H1 (cell line): ENCODE results near the gene ECEL1. TPM values are rescaled to one million over a fixed set of nuclear protein-coding genes. Genes with fewer than 3 reads are reported as not detected.

Experiments
- CTCF ChIA-PET: fragments of 300-600 bp; sonication (Branson Sonifier 250); formaldehyde crosslinking; loops from one replicate; lab custom pipeline; 2021; ENCODE audit not compliant: partially characterized antibody; lab: Charles Lee
- POLR2A ChIA-PET: fragments of 300-600 bp; sonication (Branson Sonifier 250); formaldehyde crosslinking; loops from one replicate; lab custom pipeline; 2021; ENCODE audit warnings: inconsistent platforms; ENCODE audit not compliant: partially characterized antibody; lab: Charles Lee
- DNase-seq, 2 experiments: peaks; one replicate each; pipeline versions ENCODE4 v3.0.0 to v3.0.0-alpha.2; 2010 to 2022; ENCODE audit warnings: low spot score in 2 of 2, low read depth in 1 of 2, mixed read lengths in 1 of 2
- FAIRE-seq: peaks from 2 replicates; lab custom pipeline; 2011; peaks lifted over from hg19 to GRCh38; lab: Jason Lieb, UNC
- H2AFZ ChIP-seq: 2 replicates; pipeline ENCODE4 v1.8.1; 2012; ENCODE audit warnings: low read length, inconsistent platforms
- H2AK5ac ChIP-seq: 2 replicates; pipeline ENCODE4 v1.6.1; 2013; ENCODE audit warnings: low read depth, low read length
- H2BK120ac ChIP-seq: replicated peaks from 2 replicates; pipeline ENCODE3; 2013; ENCODE audit warnings: low read depth, low read length, inconsistent platforms
- H2BK12ac ChIP-seq: 2 replicates; pipeline ENCODE4 v1.6.1; 2013; ENCODE audit warnings: low read depth, low read length
- H2BK15ac ChIP-seq: 2 replicates; pipeline ENCODE4 v1.6.1; 2013; ENCODE audit warnings: low read length
- H2BK20ac ChIP-seq: 2 replicates; pipeline ENCODE4 v1.6.1; 2013; ENCODE audit warnings: low read length
- H2BK5ac ChIP-seq: 2 replicates; pipeline ENCODE4 v1.6.1; 2013; ENCODE audit warnings: low read depth, low read length
- H3K14ac ChIP-seq: 2 replicates; pipeline ENCODE4 v1.6.1; 2013; ENCODE audit warnings: inconsistent platforms; ENCODE audit not compliant: insufficient read length
- H3K18ac ChIP-seq: 2 replicates; pipeline ENCODE4 v1.6.1; 2013; ENCODE audit warnings: low read length; ENCODE audit errors: extremely low read depth
- H3K23ac ChIP-seq: 2 replicates; pipeline ENCODE4 v1.6.1; 2013; ENCODE audit warnings: inconsistent platforms; ENCODE audit not compliant: insufficient read length
- H3K23me2 ChIP-seq: 2 replicates; pipeline ENCODE4 v1.6.1; 2013; ENCODE audit warnings: low read depth, low read length
- H3K27ac ChIP-seq: 2 replicates; pipeline ENCODE4 v1.6.1; 2011; ENCODE audit warnings: low read depth, low read length, inconsistent platforms
- H3K27me3 ChIP-seq, 4 experiments: replicated peaks in 1 of 4; 1 replicate in 1 of 4; 2 replicates in 3 of 4; pipeline versions ENCODE4 v1.6.1 to v1.8.1; 2011 to 2013; ENCODE audit warnings: low read length in 3 of 4, mild to moderate bottlenecking in 3 of 4, inconsistent platforms in 2 of 4, mixed read lengths in 2 of 4, moderate library complexity in 1 of 4; ENCODE audit not compliant: control insufficient read depth in 3 of 4, insufficient read depth in 3 of 4; ENCODE audit errors: extremely low read depth in 1 of 4
- H3K36me3 ChIP-seq, 4 experiments: 2 replicates each; pipeline versions ENCODE4 v1.6.1 to v1.8.1; 2011 to 2013; ENCODE audit warnings: mild to moderate bottlenecking in 4 of 4, low read length in 3 of 4, moderate library complexity in 2 of 4, control low read depth in 1 of 4, inconsistent platforms in 1 of 4; ENCODE audit not compliant: insufficient read depth in 4 of 4, control insufficient read depth in 2 of 4
- H3K4ac ChIP-seq: replicated peaks from 2 replicates; pipeline ENCODE3; 2013; ENCODE audit warnings: low read length, low read depth, mixed read lengths, inconsistent platforms; ENCODE audit not compliant: insufficient read length
- H3K4me1 ChIP-seq, 4 experiments: replicated peaks in 1 of 4; 1 replicate in 1 of 4; 2 replicates in 3 of 4; pipeline versions ENCODE4 v1.6.1 to v1.8.1; 2011 to 2013; ENCODE audit warnings: low read length in 3 of 4, inconsistent platforms in 2 of 4, mixed read lengths in 1 of 4; ENCODE audit not compliant: insufficient read depth in 4 of 4, control insufficient read depth in 3 of 4
- H3K4me2 ChIP-seq, 2 experiments: 2 replicates each; pipeline versions ENCODE4 v1.6.1 to v1.8.1; 2011 to 2013; ENCODE audit warnings: low read depth in 2 of 2, low read length in 2 of 2, control low read depth in 1 of 2, inconsistent platforms in 1 of 2, mild to moderate bottlenecking in 1 of 2; ENCODE audit not compliant: insufficient read depth in 1 of 2
- H3K4me3 ChIP-seq, 4 experiments: fragments of 200-600, 300-600 bp in 1 of 4; sonication (generic), shearing (Covaris generic), sonication (Bioruptor Twin) in 1 of 4; 2 replicates each; pipeline versions ENCODE4 v1.5.1 to v1.8.1; 2011 to 2016; ENCODE audit warnings: low read length in 4 of 4, low read depth in 3 of 4, control low read depth in 2 of 4, inconsistent platforms in 2 of 4, mild to moderate bottlenecking in 2 of 4, mixed read lengths in 1 of 4, moderate library complexity in 1 of 4; ENCODE audit not compliant: insufficient read depth in 2 of 4; ENCODE audit errors: extremely low read depth in 1 of 4
- H3K56ac ChIP-seq: replicated peaks from 2 replicates; pipeline ENCODE3; 2013; ENCODE audit warnings: low read depth, mild to moderate bottlenecking, mixed read lengths, low read length, inconsistent platforms; ENCODE audit not compliant: insufficient read length
- H3K79me1 ChIP-seq: 2 replicates; pipeline ENCODE4 v1.6.1; 2013; ENCODE audit warnings: low read depth, low read length, control low read depth
- H3K79me2 ChIP-seq, 2 experiments: 2 replicates each; pipeline versions ENCODE4 v1.6.1 to v1.8.1; 2012 to 2013; ENCODE audit warnings: low read length in 2 of 2, mild to moderate bottlenecking in 2 of 2, inconsistent platforms in 1 of 2; ENCODE audit not compliant: insufficient read depth in 2 of 2, control insufficient read depth in 1 of 2
- H3K9ac ChIP-seq, 4 experiments: replicated peaks in 1 of 4; 1 replicate in 1 of 4; 2 replicates in 3 of 4; pipeline versions ENCODE4 v1.6.1 to v1.8.1; 2011 to 2013; ENCODE audit warnings: low read depth in 3 of 4, low read length in 3 of 4, control low read depth in 2 of 4, mild to moderate bottlenecking in 2 of 4, moderate library complexity in 2 of 4, inconsistent platforms in 1 of 4; ENCODE audit errors: extremely low read depth in 1 of 4
- H3K9me3 ChIP-seq, 2 experiments: 2 replicates each; pipeline versions ENCODE4 v1.6.1 to v1.8.1; 2012 to 2013; ENCODE audit warnings: mild to moderate bottlenecking in 2 of 2, moderate library complexity in 2 of 2, control low read depth in 1 of 2, inconsistent platforms in 1 of 2, low read depth in 1 of 2, low read length in 1 of 2, mixed read lengths in 1 of 2; ENCODE audit not compliant: insufficient read depth in 2 of 2
- H4K20me1 ChIP-seq, 2 experiments: replicated peaks in 1 of 2; 2 replicates each; pipeline versions ENCODE3 to v1.8.1; 2011 to 2013; ENCODE audit warnings: inconsistent platforms in 2 of 2, low read length in 2 of 2, mild to moderate bottlenecking in 1 of 2; ENCODE audit not compliant: insufficient read depth in 2 of 2, control insufficient read depth in 1 of 2
- H4K5ac ChIP-seq: 2 replicates; pipeline ENCODE4 v1.6.1; 2013; ENCODE audit warnings: low read length, low read depth, mixed read lengths, inconsistent platforms; ENCODE audit not compliant: insufficient read length
- H4K8ac ChIP-seq: 2 replicates; pipeline ENCODE4 v1.8.0; 2013; ENCODE audit warnings: mild to moderate bottlenecking, moderate library complexity, low read length, inconsistent platforms; ENCODE audit not compliant: insufficient read depth; ENCODE audit errors: extremely low read depth
- H4K91ac ChIP-seq: replicated peaks from 2 replicates; pipeline ENCODE3; 2013; ENCODE audit warnings: low read length, mixed read lengths, inconsistent platforms; ENCODE audit not compliant: insufficient read length
- BCL11A ChIP-seq, 2 experiments: IDR thresholded peaks; one replicate each; pipeline ENCODE4 v1.6.1; 2011; ENCODE audit warnings: low read depth in 2 of 2, low read length in 2 of 2, mild to moderate bottlenecking in 2 of 2
- EP300 ChIP-seq, 2 experiments: IDR thresholded peaks; 1 replicate in 1 of 2; 2 replicates in 1 of 2; pipeline ENCODE4 v1.6.1; 2011 to 2012; ENCODE audit warnings: low read depth in 2 of 2, low read length in 2 of 2, mild to moderate bottlenecking in 2 of 2, borderline replicate concordance in 1 of 2, inconsistent platforms in 1 of 2, moderate library complexity in 1 of 2
- HDAC2 ChIP-seq, 2 experiments: fragments of 300-600 bp in 1 of 2; sonication (generic) in 1 of 2; IDR thresholded peaks; 2 replicates each; pipeline ENCODE4 v1.6.1; 2011 to 2012; ENCODE audit warnings: low read depth in 2 of 2, low read length in 2 of 2, mild to moderate bottlenecking in 2 of 2, moderate library complexity in 2 of 2, borderline replicate concordance in 1 of 2, inconsistent platforms in 1 of 2
- KDM1A ChIP-seq: fragments of 200-600, 300-600 bp; sonication (generic); IDR thresholded peaks from 2 replicates; pipeline ENCODE4 v1.7.1; 2016; ENCODE audit warnings: mild to moderate bottlenecking, low read length, borderline replicate concordance
- RFX5 ChIP-seq: IDR thresholded peaks from 2 replicates; pipeline ENCODE4 v1.6.1; 2011; ENCODE audit warnings: low read depth, low read length, improper control_type of control experiment, borderline replicate concordance
- SUZ12 ChIP-seq: fragments of 200-600 bp; sonication (generic); IDR thresholded peaks from 2 replicates; pipeline ENCODE4 v1.6.1; 2012; ENCODE audit warnings: mild to moderate bottlenecking, inconsistent platforms, low read length, moderate library complexity, mixed read lengths
- TBP ChIP-seq: IDR thresholded peaks from 2 replicates; pipeline ENCODE4 v1.6.1; 2011; ENCODE audit warnings: low read depth, low read length, improper control_type of control experiment
- TCF12 ChIP-seq: IDR thresholded peaks from 2 replicates; pipeline ENCODE4 v1.6.1; 2011; ENCODE audit warnings: low read depth, mild to moderate bottlenecking, low read length
- WGBS, 2 experiments: shearing (Covaris generic) in 1 of 2; methylation state at CpG; one replicate each; pipeline versions ENCODE4 v1.1.6 to v1.1.7; 2013 to 2015; ENCODE audit warnings: low lambda C conversion rate in 2 of 2, mixed read lengths in 2 of 2, inconsistent platforms in 1 of 2, low coverage in 1 of 2, missing lambda C conversion rate in 1 of 2; ENCODE audit not compliant: insufficient replicate concordance in 2 of 2, insufficient coverage in 1 of 2, insufficient read length in 1 of 2; ENCODE audit errors: extremely low coverage in 1 of 2, missing lambda C conversion rate in 1 of 2; 5-methylcytosine and 5-hydroxymethylcytosine counted together
- polyA plus RNA-seq, 7 experiments: library from polyadenylated mRNA; depleted of rRNA in 3 of 7; stranded (reverse) in 5 of 7; unstranded in 2 of 7; fragments of >200 nt in 5 of 7; fragments of 200-250 nt in 2 of 7; gene quantifications; 1 replicate in 5 of 7; 2 replicates in 1 of 7; 4 replicates in 1 of 7; pipeline versions ENCODE4 v1.2.1 to v1.2.3, GENCODE V29; 2011 to 2013; ENCODE audit warnings: missing spikeins in 2 of 7, mixed read lengths in 2 of 7
- total RNA-seq: library from RNA; stranded (reverse); fragmentation: NEBNext Ultra II Directional; extraction: Animal tissue kit (Norgen Biotek cat#: 25700); gene quantifications from 2 replicates; pipeline ENCODE4 v1.2.1, GENCODE V29; 2021
- TF ChIP-seq, protein P1 (sequence below): IDR thresholded peaks from 2 replicates; pipeline ENCODE4 v1.6.1; 2012; ENCODE audit warnings: inconsistent platforms

Gene ECEL1
- total and polyA plus RNA-seq, 2 of the 8 experiments (the other 6 are each of a cell fraction or from before 2014, with no cell fraction given) = 7.7 to 20.2 TPM

DNA sequence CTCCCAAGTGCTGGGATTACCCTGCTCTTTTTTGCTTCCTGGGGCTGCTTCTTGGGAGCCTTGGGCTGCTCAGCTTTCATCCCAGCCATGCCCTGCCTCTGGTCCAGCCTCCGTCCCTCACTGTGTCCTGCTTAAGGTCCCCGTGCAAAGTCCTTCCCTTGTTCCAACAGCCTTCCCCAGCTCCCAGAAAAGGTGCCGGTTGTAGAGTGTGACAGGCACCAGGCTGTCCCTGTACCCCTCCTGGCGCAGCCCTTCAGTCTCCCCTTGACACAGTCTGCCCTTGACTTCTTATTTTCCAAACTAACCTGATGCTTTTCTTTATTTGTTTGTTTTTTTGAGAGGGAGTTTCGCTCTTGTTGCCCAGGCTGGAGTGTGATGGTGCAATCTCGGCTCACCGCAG is 51.8 kb downstream of the ECEL1 start:
- Histone ChIP-seq H2AFZ (no peak overlapping the region), H3K79me1 (no peaks in the 10 kb centered on the region), H2AK5ac (no peak overlapping the region), H3K27me3 (peaks cover 0 to 2% (median 0%) of the 10 kb centered on the region in 4 experiments; a peak in 2 of 7 replicates), H2BK5ac (no peak overlapping the region), H3K18ac (no peak overlapping the region), H3K27ac (no peak overlapping the region), H2BK12ac (no peak overlapping the region), H3K4me3 (no peak overlapping the region), H4K91ac (no peak overlapping the region), H4K8ac (no peak overlapping the region), H3K9me3 (no peaks in the 10 kb centered on the region), H3K23me2 (no peaks in the 10 kb centered on the region), H3K23ac (no peak overlapping the region), H4K5ac (no peak overlapping the region), H3K4ac (no peak overlapping the region), H3K79me2 (no peaks in the 10 kb centered on the region), H3K4me1 (peaks cover 0 to 13% (median 9%) of the 10 kb centered on the region in 4 experiments; a peak in 6 of 7 replicates), H3K14ac (no peak overlapping the region), H3K36me3 (no peaks in the 10 kb centered on the region), H4K20me1 (no peaks in the 10 kb centered on the region), H3K4me2 (no peak overlapping the region), H2BK20ac (no peak overlapping the region), H3K9ac (no peak overlapping the region), H3K56ac (no peak overlapping the region), H2BK120ac (no peak overlapping the region), H2BK15ac (no peak overlapping the region)
- DNase-seq (no peak), FAIRE-seq (no peak)
- CTCF ChIA-PET = interaction anchor here (0.6 to 6.8 kb wide), 24 partner anchors 9 to 339 kb away, joined by 3 to 82 read pairs (median 6); partner anchors contain the start of genes ALPG and PRSS56
- 87% methylated on average over 7 of the region's 7 CpGs; no CpG with 5 or more reads in 1 of the 2 experiments for WGBS, 2 experiments
- POLR2A ChIA-PET = interaction anchor here (0.6 to 1.8 kb wide), 6 partner anchors 14 to 558 kb away, joined by 3 to 11 read pairs (median 4); no protein-coding TSS in a partner anchor
- TF ChIP-seq HDAC2 (IDR thresholded peaks at IDR 0.05; ENCODE audit: borderline replicate concordance in 1 of 2, low read depth in 2 of 2, low read length in 2 of 2) (no peak), BCL11A (IDR thresholded peaks at IDR 0.05; ENCODE audit: low read depth in 2 of 2, low read length in 2 of 2) (no peak), TCF12 (no peak), SUZ12 (no peak), KDM1A (no peak), RFX5 (no peak), EP300 (IDR thresholded peaks at IDR 0.05; ENCODE audit: borderline replicate concordance in 1 of 2, low read depth in 2 of 2, low read length in 2 of 2) (no peak), TBP (no peak)
- TF ChIP-seq, protein P1, sequence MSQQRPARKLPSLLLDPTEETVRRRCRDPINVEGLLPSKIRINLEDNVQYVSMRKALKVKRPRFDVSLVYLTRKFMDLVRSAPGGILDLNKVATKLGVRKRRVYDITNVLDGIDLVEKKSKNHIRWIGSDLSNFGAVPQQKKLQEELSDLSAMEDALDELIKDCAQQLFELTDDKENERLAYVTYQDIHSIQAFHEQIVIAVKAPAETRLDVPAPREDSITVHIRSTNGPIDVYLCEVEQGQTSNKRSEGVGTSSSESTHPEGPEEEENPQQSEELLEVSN = no peak
